Right cardiac atrium (tissue), 5 donors: ENCODE data around the gene HOXC12. TPM values are rescaled to one million over a fixed set of nuclear protein-coding genes. Genes with fewer than 3 reads are reported as not detected.

Experiments used
- ATAC-seq, 2 donors: fragments of 200-7000 bp; cut with Tn5 transposase; one replicate each; pipeline versions ENCODE4 v1.8.0 to v1.9.1; 2020; ENCODE audit warnings: moderate library complexity in 2 of 2, mild to moderate bottlenecking in 1 of 2
- DNase-seq, 3 donors: peaks; one replicate each; pipeline ENCODE4 v3.0.0-alpha.2; 2020
- H3K27ac ChIP-seq: one replicate; pipeline ENCODE4 v1.5.1; 2013; ENCODE audit warnings: mild to moderate bottlenecking, low read length, control low read depth, moderate library complexity
- H3K27me3 ChIP-seq: one replicate; pipeline ENCODE4 v1.6.1; 2013; ENCODE audit not compliant: control insufficient read depth, insufficient read depth
- H3K4me1 ChIP-seq: one replicate; pipeline ENCODE4 v1.6.1; 2013; ENCODE audit warnings: low read length; ENCODE audit not compliant: control insufficient read depth, insufficient read depth
- H3K4me3 ChIP-seq: one replicate; pipeline ENCODE4 v1.5.1; 2013; ENCODE audit warnings: low read length, control low read depth
- H3K9me3 ChIP-seq: one replicate; pipeline ENCODE4 v1.6.1; 2013; ENCODE audit warnings: low read length; ENCODE audit not compliant: control insufficient read depth
- WGBS: extraction: QIAGEN DNeasy Blood & Tissue Kit; methylation state at CpG from one replicate; pipeline ENCODE4 v1.1.7; 2013; 5-methylcytosine and 5-hydroxymethylcytosine counted together
- intact Hi-C, 4 donors: fragments of 100-400 bp; cut with DNase I; formaldehyde crosslinking; loops; one replicate each; pipeline versions ENCODE4 v1.11.0 to v1.14.0; 2022 to 2023
- polyA plus RNA-seq: library from polyadenylated mRNA; stranded (reverse); fragments of 200-250 nt; gene quantifications from one replicate; pipeline ENCODE4 v1.2.3, GENCODE V29; 2013
- total RNA-seq, 4 donors: library from RNA; stranded (reverse); fragmentation: NEBNext Ultra II Directional; extraction: Animal tissue kit (Norgen Biotek cat#: 25700); gene quantifications; one replicate each; pipeline ENCODE4 v1.2.1, GENCODE V29; 2021
- donor health status: healthy with polysubstance abuse.
- donor health status: DM: no; HTN: yes; CAD: no.
- donor health status: DM: no; HTN: no; CAD: no.
- donor health status: DM: no; HTN: yes; CAD: no; lungs with severe emphysema.
- donor health status: DM: yes; HTN: yes; CAD: no.

HOXC12 gene
- total and polyA plus RNA-seq, 5 donors, result not detected

GRCh38 chr12:53981634-53982565 is 27.2 kb downstream of the HOXC12 start:
- H3K27me3 ChIP-seq, result no peaks in the 10 kb centered on the region

GRCh38 chr12:53982648-53983567 is 28.2 kb downstream of the HOXC12 start:
- WGBS, result 11% methylated on average over 26 of the region's 26 CpGs
- no peaks in the 10 kb centered on the region for H3K4me1 ChIP-seq
- H3K27me3 ChIP-seq, result no peaks in the 10 kb centered on the region
- intact Hi-C loops, result no loop called here
- DNase-seq, result no peak
- no peak overlapping the region for H3K4me3 ChIP-seq
- no peaks in the 10 kb centered on the region for H3K9me3 ChIP-seq
- ATAC-seq, result no peak
- H3K27ac ChIP-seq, result no peak overlapping the region

More at GRCh38 chr12:53981634-53982565, 27.2 kb downstream of the HOXC12 start:
- H3K9me3 ChIP-seq, result no peaks in the 10 kb centered on the region
- no peak overlapping the region for H3K27ac ChIP-seq
- DNase-seq, result no peak
- no peak for ATAC-seq
- intact Hi-C loops, result no loop called here
- 12% methylated on average over 30 of the region's 30 CpGs for WGBS
- H3K4me1 ChIP-seq, result no peaks in the 10 kb centered on the region
- H3K4me3 ChIP-seq, result no peak overlapping the region

- DNase-seq (no peak), ATAC-seq (no peak)
- Histone ChIP-seq H3K4me3 (no peak overlapping the region), H3K9me3 (no peaks in the 10 kb centered on the region), H3K4me1 (no peaks in the 10 kb centered on the region), H3K27me3 (no peaks in the 10 kb centered on the region), H3K27ac (no peak overlapping the region)
- WGBS, result 6% methylated on average over 17 of the region's 17 CpGs
- intact Hi-C loops, result no loop called here
Observed at GRCh38 chr12:53983568-53983949, 28.9 kb downstream of the HOXC12 start.

- Histone ChIP-seq H3K4me3 (no peak overlapping the region), H3K27me3 (no peaks in the 10 kb centered on the region), H3K9me3 (no peaks in the 10 kb centered on the region), H3K4me1 (no peaks in the 10 kb centered on the region), H3K27ac (no peak overlapping the region)
- DNase-seq, result no peak
- 7% methylated on average over 30 of the region's 30 CpGs for WGBS
- intact Hi-C loops, result no loop called here
- ATAC-seq, result no peak
Observed at GRCh38 chr12:53983950-53984572, 29.4 kb downstream of the HOXC12 start.

- DNase-seq, result peak; percentile 79 to 90 (median 84)
- peak; percentile 52 to 69 for ATAC-seq
- Histone ChIP-seq H3K9me3 (no peaks in the 10 kb centered on the region), H3K27ac (no peak within 1 kb of the TSS), H3K4me3 (peak within 1 kb of the TSS; percentile 4), H3K27me3 (no peaks in the 10 kb centered on the region), H3K4me1 (no peaks in the 10 kb centered on the region)
- 5% methylated on average over 55 of the region's 55 CpGs for WGBS
- intact Hi-C loops, result no loop called here
Observed at GRCh38 chr12:53984901-53985691, 30.4 kb downstream of the HOXC12 start, which contains the start of gene HOXC10. TSS of gene HOXC10 (plus strand) at chr12:53985146. CDS start at chr12:53985260, 114 bp downstream.

- WGBS, result 5% methylated on average over 21 of the region's 21 CpGs
- Histone ChIP-seq H3K4me1 (no peaks in the 10 kb centered on the region), H3K27me3 (no peaks in the 10 kb centered on the region), H3K4me3 (no peak overlapping the region), H3K9me3 (no peaks in the 10 kb centered on the region), H3K27ac (no peak overlapping the region)
- ATAC-seq (no peak), DNase-seq (no peak)
- intact Hi-C loops, result no loop called here
Observed at GRCh38 chr12:53985692-53985993, 30.9 kb downstream of the HOXC12 start.

- Histone ChIP-seq H3K27ac (no peak overlapping the region), H3K4me1 (no peaks in the 10 kb centered on the region), H3K27me3 (no peaks in the 10 kb centered on the region), H3K4me3 (no peak overlapping the region), H3K9me3 (no peaks in the 10 kb centered on the region)
- 4% methylated on average over 50 of the region's 50 CpGs for WGBS
- DNase-seq, result no peak
- peak in 1 of 2 donors; percentile 33 for ATAC-seq
- intact Hi-C loops, result no loop called here
Observed at GRCh38 chr12:53985994-53986685, 31.4 kb downstream of the HOXC12 start.

- H3K27ac ChIP-seq, result no peak overlapping the region
- no peaks in the 10 kb centered on the region for H3K4me1 ChIP-seq
- intact Hi-C loops, result no loop called here
- DNase-seq, result no peak
- H3K27me3 ChIP-seq, result no peaks in the 10 kb centered on the region
- WGBS, result 18% methylated on average over 21 of the region's 21 CpGs
- H3K4me3 ChIP-seq, result no peak overlapping the region
- H3K9me3 ChIP-seq, result no peaks in the 10 kb centered on the region
- ATAC-seq, result no peak
Observed at GRCh38 chr12:53986686-53987483, 32.2 kb downstream of the HOXC12 start.

- H3K27ac ChIP-seq, result no peak overlapping the region
- WGBS, result 15% methylated on average over 4 of the region's 4 CpGs
- H3K9me3 ChIP-seq, result no peaks in the 10 kb centered on the region
Observed at GRCh38 chr12:53987787-53988230, 33.1 kb downstream of the HOXC12 start.

More at GRCh38 chr12:53987787-53988230, 33.1 kb downstream of the HOXC12 start:
- no peak for ATAC-seq
- H3K4me1 ChIP-seq, result no peaks in the 10 kb centered on the region
- intact Hi-C loops, result no loop called here
- DNase-seq, result no peak
- no peak overlapping the region for H3K4me3 ChIP-seq
- no peaks in the 10 kb centered on the region for H3K27me3 ChIP-seq
